HG03558 (cell line): Measurements from ENCODE around the gene RPL22.

Experiments
- ATAC-seq: cut with Tn5 transposase; IDR thresholded peaks from one replicate; pipeline ENCODE4 v1.9.1; 2021; ENCODE audit warnings: moderate number of reproducible peaks; ENCODE audit not compliant: unreplicated experiment; ENCODE audit errors: extremely low read depth

RPL22 gene

GRCh38 chr1:6199298-6200187, at the start of gene RPL22:
Gene RPL22, minus strand, starts transcription at chr1:6199595. Its CDS starts 22 bp downstream, at chr1:6199573.
- ATAC-seq: peak; percentile 84

- no peak for ATAC-seq
Measured at GRCh38 chr1:6248161-6248776, 48.9 kb upstream of the RPL22 start.

- no peak for ATAC-seq
Measured at GRCh38 chr1:6247651-6248050, 48.3 kb upstream of the RPL22 start.

- no peak for ATAC-seq
Measured at GRCh38 chr1:6246497-6247467, 47.4 kb upstream of the RPL22 start.

- no peak for ATAC-seq
Measured at GRCh38 chr1:6245869-6246496, 46.6 kb upstream of the RPL22 start.

- ATAC-seq: no peak
Measured at GRCh38 chr1:6245086-6245868, 45.9 kb upstream of the RPL22 start.

- ATAC-seq: no peak
Measured at GRCh38 chr1:6244401-6245049, 45.1 kb upstream of the RPL22 start.

GRCh38 chr1:6243993-6244392, 44.6 kb upstream of the RPL22 start, which contains the start of gene HES3:
Gene HES3, plus strand, starts transcription at chr1:6244179. Its CDS starts 187 bp downstream, at chr1:6244366.
- no peak for ATAC-seq

GRCh38 chr1:6243053-6243834, 43.8 kb upstream of the RPL22 start:
- no peak for ATAC-seq

- ATAC-seq: no peak
Measured at GRCh38 chr1:6241887-6242740, 42.7 kb upstream of the RPL22 start.

GRCh38 chr1:6241107-6241886, 41.9 kb upstream of the RPL22 start:
- no peak for ATAC-seq

- no peak for ATAC-seq
Measured at GRCh38 chr1:6239950-6240768, 40.8 kb upstream of the RPL22 start.

- ATAC-seq: no peak
Measured at GRCh38 chr1:6239213-6239752, 39.9 kb upstream of the RPL22 start.

- no peak for ATAC-seq
Measured at GRCh38 chr1:6237093-6237492, 37.7 kb upstream of the RPL22 start.

GRCh38 chr1:6235296-6235677, 35.9 kb upstream of the RPL22 start:
- peak; percentile 9 for ATAC-seq
